Measurements from ENCODE around the gene MAPK4. TPM values are rescaled to one million over a fixed set of nuclear protein-coding genes. Genes with fewer than 3 reads are reported as not detected.

Gene MAPK4
- polyA plus RNA-seq, 1 experiment = not detected

DNA sequence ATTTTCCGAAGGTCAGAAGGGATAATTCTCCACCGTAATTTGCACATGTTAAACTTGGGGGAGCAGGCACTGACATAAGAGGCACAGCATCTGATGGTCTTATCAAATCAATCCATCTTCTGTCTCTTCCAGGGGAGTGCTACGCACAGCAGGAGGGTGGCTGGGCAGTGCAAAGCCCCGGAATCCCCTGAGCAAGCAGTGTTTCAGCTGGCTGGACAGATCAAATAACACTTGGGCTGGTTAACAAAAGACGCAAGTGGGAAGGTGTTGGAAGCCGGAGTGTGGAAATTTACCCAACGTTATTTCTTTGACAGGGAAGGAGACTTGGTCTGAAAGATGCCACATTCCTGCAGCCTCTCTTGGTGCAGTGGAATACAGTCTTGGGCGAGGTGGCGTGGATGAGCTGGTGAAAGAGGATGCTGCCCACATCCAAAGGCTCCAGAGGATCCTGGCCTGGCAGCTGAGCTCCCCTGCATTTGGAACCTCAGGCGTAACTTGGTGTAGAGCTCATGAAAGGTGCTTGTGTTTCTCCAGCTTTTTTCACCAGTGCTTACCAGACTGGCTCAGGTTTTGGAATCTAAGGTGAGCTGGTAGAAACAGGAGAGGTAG, 103.0 kb downstream of the MAPK4 start:
- DNase-seq (ENCODE audit: low read depth, low spot score) = no peak
- ChIA-PET CTCF (no interaction called here), POLR2A (no interaction called here)
- no peak overlapping the region for H3K27ac ChIP-seq (ENCODE audit: low read depth, low read length)
- peaks cover 6% of the 10 kb centered on the region; the same call in 1 of the 2 replicates for H3K9me3 ChIP-seq (ENCODE audit: control insufficient read depth, insufficient read depth, low read length)
- TF ChIP-seq, protein P1, sequence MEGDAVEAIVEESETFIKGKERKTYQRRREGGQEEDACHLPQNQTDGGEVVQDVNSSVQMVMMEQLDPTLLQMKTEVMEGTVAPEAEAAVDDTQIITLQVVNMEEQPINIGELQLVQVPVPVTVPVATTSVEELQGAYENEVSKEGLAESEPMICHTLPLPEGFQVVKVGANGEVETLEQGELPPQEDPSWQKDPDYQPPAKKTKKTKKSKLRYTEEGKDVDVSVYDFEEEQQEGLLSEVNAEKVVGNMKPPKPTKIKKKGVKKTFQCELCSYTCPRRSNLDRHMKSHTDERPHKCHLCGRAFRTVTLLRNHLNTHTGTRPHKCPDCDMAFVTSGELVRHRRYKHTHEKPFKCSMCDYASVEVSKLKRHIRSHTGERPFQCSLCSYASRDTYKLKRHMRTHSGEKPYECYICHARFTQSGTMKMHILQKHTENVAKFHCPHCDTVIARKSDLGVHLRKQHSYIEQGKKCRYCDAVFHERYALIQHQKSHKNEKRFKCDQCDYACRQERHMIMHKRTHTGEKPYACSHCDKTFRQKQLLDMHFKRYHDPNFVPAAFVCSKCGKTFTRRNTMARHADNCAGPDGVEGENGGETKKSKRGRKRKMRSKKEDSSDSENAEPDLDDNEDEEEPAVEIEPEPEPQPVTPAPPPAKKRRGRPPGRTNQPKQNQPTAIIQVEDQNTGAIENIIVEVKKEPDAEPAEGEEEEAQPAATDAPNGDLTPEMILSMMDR (IDR thresholded peaks at IDR 0.05; ENCODE audit: low read depth, low read length) = no peak
- H3K27me3 ChIP-seq (ENCODE audit: control insufficient read depth, insufficient read depth, low read length) = no peaks in the 10 kb centered on the region
- no peak overlapping the region for H3K4me3 ChIP-seq (ENCODE audit: low read depth, low read length)

DNA sequence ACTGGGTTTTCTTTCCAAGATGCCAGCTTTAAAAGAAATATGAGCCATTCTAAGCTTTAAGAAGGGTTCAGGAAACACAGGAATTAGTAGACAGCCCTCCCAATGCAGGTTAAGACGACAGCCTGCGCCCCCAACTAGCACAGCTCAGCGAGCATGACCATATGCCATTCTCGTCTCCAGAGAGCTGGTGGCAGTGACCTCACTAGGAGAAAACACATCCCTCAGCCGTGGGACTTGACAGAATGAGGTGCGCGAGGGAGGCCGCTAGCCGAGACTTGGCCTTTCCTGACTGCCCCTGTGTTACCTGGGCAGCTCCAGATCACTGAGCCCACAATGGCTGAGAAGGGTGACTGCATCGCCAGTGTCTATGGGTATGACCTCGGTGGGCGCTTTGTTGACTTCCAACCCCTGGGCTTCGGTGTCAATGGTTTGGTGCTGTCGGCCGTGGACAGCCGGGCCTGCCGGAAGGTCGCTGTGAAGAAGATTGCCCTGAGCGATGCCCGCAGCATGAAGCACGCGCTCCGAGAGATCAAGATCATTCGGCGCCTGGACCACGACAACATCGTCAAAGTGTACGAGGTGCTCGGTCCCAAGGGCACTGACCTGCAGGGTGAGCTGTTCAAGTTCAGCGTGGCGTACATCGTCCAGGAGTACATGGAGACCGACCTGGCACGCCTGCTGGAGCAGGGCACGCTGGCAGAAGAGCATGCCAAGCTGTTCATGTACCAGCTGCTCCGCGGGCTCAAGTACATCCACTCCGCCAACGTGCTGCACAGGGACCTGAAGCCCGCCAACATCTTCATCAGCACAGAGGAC, 103.9 kb downstream of the MAPK4 start:
- Histone ChIP-seq H3K27me3 (ENCODE audit: control insufficient read depth, insufficient read depth, low read length) (no peaks in the 10 kb centered on the region), H3K4me3 (ENCODE audit: low read depth, low read length) (no peak overlapping the region), H3K9me3 (ENCODE audit: control insufficient read depth, insufficient read depth, low read length) (peaks cover 6% of the 10 kb centered on the region; the same call in 1 of the 2 replicates), H3K27ac (ENCODE audit: low read depth, low read length) (no peak overlapping the region)
- no peak for DNase-seq (ENCODE audit: low read depth, low spot score)
- TF ChIP-seq, protein P1 (IDR thresholded peaks at IDR 0.05; ENCODE audit: low read depth, low read length) = no peak
- POLR2A ChIA-PET = no interaction called here
- CTCF ChIA-PET = no interaction called here

DNA sequence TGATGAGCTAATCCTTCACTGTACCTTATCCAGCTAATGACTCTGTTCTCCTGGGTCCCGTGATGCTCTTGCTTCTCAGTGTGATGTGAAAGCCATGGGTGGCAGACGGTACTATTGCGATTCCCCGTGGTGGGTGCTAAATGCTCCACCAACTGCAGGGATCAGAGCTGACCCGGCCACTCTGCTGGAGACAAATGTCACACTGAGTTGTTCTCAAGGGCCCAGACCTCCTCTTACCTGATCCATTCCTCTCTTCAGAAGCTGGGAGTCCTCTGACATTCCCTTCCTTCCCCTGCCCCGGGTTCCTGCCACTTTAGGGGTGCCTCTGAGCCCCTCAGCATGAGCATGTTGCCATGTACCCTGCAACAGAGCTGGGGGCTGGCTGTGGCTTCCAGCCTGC, 105.1 kb downstream of the MAPK4 start:
- ChIA-PET POLR2A (no interaction called here), CTCF (no interaction called here)
- Histone ChIP-seq H3K9me3 (ENCODE audit: control insufficient read depth, insufficient read depth, low read length) (peaks cover 6% of the 10 kb centered on the region; the same call in 1 of the 2 replicates), H3K27me3 (ENCODE audit: control insufficient read depth, insufficient read depth, low read length) (no peaks in the 10 kb centered on the region), H3K4me3 (ENCODE audit: low read depth, low read length) (no peak overlapping the region), H3K27ac (ENCODE audit: low read depth, low read length) (no peak overlapping the region)
- DNase-seq (ENCODE audit: low read depth, low spot score) = no peak
- TF ChIP-seq, protein P1 (IDR thresholded peaks at IDR 0.05; ENCODE audit: low read depth, low read length) = no peak

DNA sequence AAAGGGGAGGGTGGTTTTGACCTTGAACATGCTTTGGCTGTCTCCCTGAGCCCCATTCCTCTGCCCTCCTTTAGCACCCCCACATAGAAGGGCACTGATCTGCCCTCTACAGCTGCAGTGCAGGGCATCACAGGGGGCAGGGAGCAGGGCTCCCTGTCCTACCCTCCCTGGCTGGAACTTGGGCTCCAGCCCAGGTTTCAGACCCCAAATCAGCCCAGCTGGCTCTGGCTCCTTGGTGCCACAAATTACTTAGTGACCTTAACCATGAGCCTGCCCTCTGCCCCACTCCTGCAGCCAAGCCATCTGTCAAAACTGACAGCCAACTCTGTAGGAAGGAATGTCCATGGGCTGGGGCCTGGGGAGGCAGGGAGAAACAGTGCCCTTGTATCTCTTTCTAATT, 105.6 kb downstream of the MAPK4 start:
- no peak overlapping the region for H3K27ac ChIP-seq (ENCODE audit: low read depth, low read length)
- no peak for DNase-seq (ENCODE audit: low read depth, low spot score)
- TF ChIP-seq, protein P1 (IDR thresholded peaks at IDR 0.05; ENCODE audit: low read depth, low read length) = no peak
- ChIA-PET POLR2A (no interaction called here), CTCF (no interaction called here)
- H3K4me3 ChIP-seq (ENCODE audit: low read depth, low read length) = no peak overlapping the region
- peaks cover 6% of the 10 kb centered on the region; the same call in 1 of the 2 replicates for H3K9me3 ChIP-seq (ENCODE audit: control insufficient read depth, insufficient read depth, low read length)
- no peaks in the 10 kb centered on the region for H3K27me3 ChIP-seq (ENCODE audit: control insufficient read depth, insufficient read depth, low read length)

DNA sequence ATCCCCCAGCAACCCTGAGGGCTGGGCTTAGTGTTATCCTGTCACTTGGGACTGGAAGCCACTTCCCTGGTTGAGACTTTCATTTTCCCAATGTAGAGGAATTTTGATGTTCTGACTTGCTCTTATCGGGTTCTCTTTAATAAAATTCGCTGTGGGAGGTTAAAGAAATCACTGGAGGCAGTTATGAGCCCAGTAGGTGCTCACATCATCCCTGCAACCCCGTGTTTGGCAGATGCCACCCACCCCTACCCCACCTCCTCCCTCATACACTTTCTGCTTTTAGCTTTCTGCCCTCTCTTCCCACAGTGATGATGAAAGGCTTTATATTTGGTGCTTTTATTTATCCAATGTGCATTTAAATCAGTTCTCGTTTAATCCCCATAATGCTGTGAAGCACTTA, 106.6 kb downstream of the MAPK4 start:
- peaks cover 6% of the 10 kb centered on the region; the same call in 1 of the 2 replicates for H3K9me3 ChIP-seq (ENCODE audit: control insufficient read depth, insufficient read depth, low read length)
- POLR2A ChIA-PET = no interaction called here
- no peak overlapping the region for H3K4me3 ChIP-seq (ENCODE audit: low read depth, low read length)
- TF ChIP-seq, protein P1 (IDR thresholded peaks at IDR 0.05; ENCODE audit: low read depth, low read length) = no peak
- CTCF ChIA-PET = no interaction called here
- no peak for DNase-seq (ENCODE audit: low read depth, low spot score)
- no peak overlapping the region for H3K27ac ChIP-seq (ENCODE audit: low read depth, low read length)
- no peaks in the 10 kb centered on the region for H3K27me3 ChIP-seq (ENCODE audit: control insufficient read depth, insufficient read depth, low read length)
